Activated CD4-positive, alpha-beta T cell treated with anti-CD3 and anti-CD28 coated beads for 24 hours (primary cell): ENCODE measurements around the gene IFRD1.
A peak's percentile ranks its signal among the peaks of the same experiment; 100 is the strongest.
"Not testable (repeated sequence)": the region's sequence is repeated elsewhere in the genome, so short reads cannot be mapped to it uniquely, and the experiment has no call there.

Experiments
- DNase-seq, 2 donors: peaks; one replicate each; pipeline ENCODE4 v3.0.0-alpha.2; 2020; ENCODE audit warnings: low read depth in 2 of 2

The IFRD1 gene

GRCh38 chr7:112442210-112442609, 8.1 kb upstream of the IFRD1 start:
- DNase-seq, result no peak

- no peak for DNase-seq
Measured at GRCh38 chr7:112444505-112444904, 5.8 kb upstream of the IFRD1 start.

- DNase-seq, result no peak
Measured at GRCh38 chr7:112446431-112446830, 3.8 kb upstream of the IFRD1 start.

GRCh38 chr7:112447406-112447805, 2.9 kb upstream of the IFRD1 start:
- DNase-seq, result no peak

GRCh38 chr7:112448381-112448780, 1.9 kb upstream of the IFRD1 start:
- DNase-seq, result no peak

GRCh38 chr7:112448891-112449290, 1.4 kb upstream of the IFRD1 start:
- DNase-seq, result no peak

GRCh38 chr7:112449353-112449752, 907 bp upstream of the IFRD1 start:
- DNase-seq, result peak in 1 of 2 donors; percentile 29

GRCh38 chr7:112450807-112451761, 824 bp downstream of the IFRD1 start:
- DNase-seq, result peak; percentile 69 to 75

GRCh38 chr7:112452102-112452888, 2.0 kb downstream of the IFRD1 start:
- DNase-seq, result no peak

GRCh38 chr7:112453505-112454171, 3.4 kb downstream of the IFRD1 start:
- no peak for DNase-seq

- DNase-seq, result not testable (repeated sequence)
Measured at GRCh38 chr7:112454191-112454590, 3.9 kb downstream of the IFRD1 start.

- no peak for DNase-seq
Measured at GRCh38 chr7:112459645-112460044, 9.4 kb downstream of the IFRD1 start.

GRCh38 chr7:112462236-112462635, 12.0 kb downstream of the IFRD1 start:
- DNase-seq, result no peak

GRCh38 chr7:112467867-112468266, 17.6 kb downstream of the IFRD1 start:
- DNase-seq, result no peak

- DNase-seq, result no peak
Measured at GRCh38 chr7:112470194-112470593, 19.9 kb downstream of the IFRD1 start.

GRCh38 chr7:112476390-112477052, 26.3 kb downstream of the IFRD1 start:
- DNase-seq, result no peak

- no peak for DNase-seq
Measured at GRCh38 chr7:112481121-112481736, 31.0 kb downstream of the IFRD1 start.

GRCh38 chr7:112481833-112482670, 31.8 kb downstream of the IFRD1 start:
- no peak for DNase-seq

GRCh38 chr7:112484671-112485167, 34.5 kb downstream of the IFRD1 start:
- DNase-seq, result no peak

GRCh38 chr7:112485766-112486165, 35.5 kb downstream of the IFRD1 start:
- DNase-seq, result no peak
